ENCODE measurements around the gene DCD.

Gene DCD

GRCh38 chr12:54605138-54605970 lies 42.8 kb downstream of the DCD start:
- no peak overlapping the region for H3K4me2 ChIP-seq (ENCODE audit: low read length)
- no peak for TF ChIP-seq CTCF (IDR thresholded peaks at IDR 0.05; ENCODE audit: low read depth, low read length, poor library complexity, severe bottlenecking)
- TF ChIP-seq EZH2phosphoT487 (IDR thresholded peaks at IDR 0.05; ENCODE audit: borderline replicate concordance, low read length), result no peak
- H4K20me1 ChIP-seq (ENCODE audit: control insufficient read depth, insufficient read depth, low read depth, low read length), result no peaks in the 10 kb centered on the region
- H3K9me3 ChIP-seq (ENCODE audit: control insufficient read depth, insufficient read depth, low read length), result no peaks in the 10 kb centered on the region
- H3K4me1 ChIP-seq (ENCODE audit: control insufficient read depth, low read length), result no peaks in the 10 kb centered on the region
- no peaks in the 10 kb centered on the region for H3K36me3 ChIP-seq (ENCODE audit: control insufficient read depth, low read length)
- H3K9me2 ChIP-seq (replicated peaks; ENCODE audit: control insufficient read depth, low read length), result no peaks in the 10 kb centered on the region
- no peak overlapping the region for H3K27ac ChIP-seq (ENCODE audit: low read depth, low read length)
- H3K4me3 ChIP-seq (ENCODE audit: low read length), result no peak overlapping the region
- peaks cover 31% of the 10 kb centered on the region for H3K27me3 ChIP-seq (ENCODE audit: control insufficient read depth, low read length)
- H3F3A ChIP-seq (ENCODE audit: control insufficient read depth, insufficient read depth), result no peaks in the 10 kb centered on the region
- H3K79me2 ChIP-seq (ENCODE audit: control insufficient read depth, low read length), result no peaks in the 10 kb centered on the region

- Histone ChIP-seq H3K9me3 (ENCODE audit: control insufficient read depth, insufficient read depth, low read length) (no peaks in the 10 kb centered on the region), H3F3A (ENCODE audit: control insufficient read depth, insufficient read depth) (no peaks in the 10 kb centered on the region), H3K27ac (ENCODE audit: low read depth, low read length) (no peak overlapping the region), H3K9me2 (replicated peaks; ENCODE audit: control insufficient read depth, low read length) (no peaks in the 10 kb centered on the region), H4K20me1 (ENCODE audit: control insufficient read depth, insufficient read depth, low read depth, low read length) (no peaks in the 10 kb centered on the region), H3K4me2 (ENCODE audit: low read length) (no peak overlapping the region), H3K36me3 (ENCODE audit: control insufficient read depth, low read length) (no peaks in the 10 kb centered on the region), H3K79me2 (ENCODE audit: control insufficient read depth, low read length) (no peaks in the 10 kb centered on the region), H3K4me3 (ENCODE audit: low read length) (no peak overlapping the region), H3K4me1 (ENCODE audit: control insufficient read depth, low read length) (no peaks in the 10 kb centered on the region), H3K27me3 (ENCODE audit: control insufficient read depth, low read length) (peaks cover 26% of the 10 kb centered on the region)
- TF ChIP-seq CTCF (IDR thresholded peaks at IDR 0.05; ENCODE audit: low read depth, low read length, poor library complexity, severe bottlenecking) (no peak), EZH2phosphoT487 (IDR thresholded peaks at IDR 0.05; ENCODE audit: borderline replicate concordance, low read length) (no peak)
Measured at GRCh38 chr12:54604436-54604835, 43.7 kb downstream of the DCD start.

- no peaks in the 10 kb centered on the region for H3K79me2 ChIP-seq (ENCODE audit: control insufficient read depth, low read length)
- H3K4me1 ChIP-seq (ENCODE audit: control insufficient read depth, low read length), result no peaks in the 10 kb centered on the region
- no peaks in the 10 kb centered on the region for H3K36me3 ChIP-seq (ENCODE audit: control insufficient read depth, low read length)
- H3K9me2 ChIP-seq (replicated peaks; ENCODE audit: control insufficient read depth, low read length), result no peaks in the 10 kb centered on the region
- H4K20me1 ChIP-seq (ENCODE audit: control insufficient read depth, insufficient read depth, low read depth, low read length), result no peaks in the 10 kb centered on the region
- no peaks in the 10 kb centered on the region for H3K9me3 ChIP-seq (ENCODE audit: control insufficient read depth, insufficient read depth, low read length)
- TF ChIP-seq EZH2phosphoT487 (IDR thresholded peaks at IDR 0.05; ENCODE audit: borderline replicate concordance, low read length) (no peak), CTCF (IDR thresholded peaks at IDR 0.05; ENCODE audit: low read depth, low read length, poor library complexity, severe bottlenecking) (no peak)
- H3K27ac ChIP-seq (ENCODE audit: low read depth, low read length), result no peak overlapping the region
- peaks cover 20% of the 10 kb centered on the region for H3K27me3 ChIP-seq (ENCODE audit: control insufficient read depth, low read length)
- no peaks in the 10 kb centered on the region for H3F3A ChIP-seq (ENCODE audit: control insufficient read depth, insufficient read depth)
- H3K4me2 ChIP-seq (ENCODE audit: low read length), result no peak overlapping the region
- H3K4me3 ChIP-seq (ENCODE audit: low read length), result no peak overlapping the region
Measured at GRCh38 chr12:54603872-54604271, 44.3 kb downstream of the DCD start.

Data from DOHH2 (cell line).